Measurements from ENCODE around the gene CNOT2.

GRCh38 chr12:70213707-70214106 is 29.5 kb upstream of the CNOT2 start:
- TF ChIP-seq POLR2AphosphoS5 (IDR thresholded peaks at IDR 0.05; ENCODE audit: low read depth), result no peak
- no peak for TF ChIP-seq CTCF (IDR thresholded peaks at IDR 0.05; ENCODE audit: insufficient read depth, low read length)
- TF ChIP-seq REST (IDR thresholded peaks at IDR 0.05; ENCODE audit: insufficient replicate concordance, low read depth), result no peak
- TF ChIP-seq SPI1 (IDR thresholded peaks at IDR 0.05; ENCODE audit: borderline replicate concordance, low read depth), result no peak

All from HL-60 (cell line).